HG03139 (cell line): ENCODE results near the gene MACC1.
"Not testable (repeated sequence)": the region's sequence is repeated elsewhere in the genome, so short reads cannot be mapped to it uniquely, and the experiment has no call there.

Experiments used
- ATAC-seq: cut with Tn5 transposase; IDR thresholded peaks from one replicate; pipeline ENCODE4 v1.9.1; 2021; ENCODE audit not compliant: unreplicated experiment

MACC1 gene

DNA sequence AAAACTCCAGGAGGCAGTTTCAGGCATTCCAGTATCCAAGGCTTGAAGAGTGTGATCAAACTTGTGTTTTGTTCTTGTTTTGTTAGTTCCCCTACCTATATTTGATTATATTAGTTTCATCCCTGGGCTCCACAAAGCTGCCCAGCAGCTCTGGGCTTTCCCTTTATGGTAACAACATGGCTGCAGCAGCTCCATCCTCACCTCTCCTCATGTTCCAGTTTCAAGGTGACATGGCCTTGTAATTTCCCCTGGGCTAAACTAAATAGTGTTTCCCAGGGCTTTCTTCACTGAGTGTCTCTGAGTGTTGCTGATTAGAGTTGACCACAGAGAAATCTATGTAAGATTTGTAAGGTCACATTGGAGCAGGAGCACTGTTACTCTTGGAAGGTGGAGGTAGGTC lies 83.4 kb downstream of the MACC1 start:
- no peak for ATAC-seq

DNA sequence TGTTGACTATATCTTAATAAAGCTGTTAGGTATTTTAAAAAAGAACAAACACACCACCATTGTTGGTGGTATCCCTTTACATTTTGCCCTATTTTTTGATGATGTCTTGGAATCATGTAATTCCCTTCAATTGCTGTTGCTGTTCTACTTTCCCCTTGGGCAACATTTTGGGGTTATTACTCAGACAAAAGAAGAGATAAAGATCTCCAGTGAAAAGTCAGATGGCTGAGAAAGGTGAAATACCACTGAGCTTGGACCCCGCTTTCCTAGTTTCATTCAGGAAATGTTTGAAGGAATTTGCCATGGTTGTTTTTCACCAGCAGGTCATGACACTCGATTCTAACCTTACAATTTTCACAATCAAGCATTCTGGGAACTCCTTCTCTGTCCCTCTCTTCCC lies 84.6 kb downstream of the MACC1 start:
- no peak for ATAC-seq

GRCh38 chr7:20131776-20132175 lies 85.4 kb downstream of the MACC1 start:
- ATAC-seq = no peak

DNA sequence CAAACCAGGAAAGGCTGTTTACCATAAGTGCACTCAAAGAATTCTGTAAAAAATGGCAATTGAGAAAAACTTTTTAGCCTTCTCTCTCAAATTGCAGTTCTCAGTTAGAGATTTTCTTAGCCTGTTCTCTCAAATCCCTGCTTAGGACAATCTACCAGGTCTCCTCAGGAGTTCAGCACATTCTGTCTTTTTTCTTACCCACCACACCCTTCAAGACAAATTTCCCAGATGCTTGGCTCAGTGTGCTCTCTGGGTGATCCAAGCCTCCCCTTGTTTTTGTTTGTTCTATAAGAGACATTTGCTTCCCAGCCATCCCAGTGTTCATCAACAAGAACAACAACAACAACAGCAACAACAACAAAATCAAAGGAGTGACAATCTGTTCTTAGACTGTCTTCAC lies 87.3 kb downstream of the MACC1 start:
- ATAC-seq = no peak

DNA sequence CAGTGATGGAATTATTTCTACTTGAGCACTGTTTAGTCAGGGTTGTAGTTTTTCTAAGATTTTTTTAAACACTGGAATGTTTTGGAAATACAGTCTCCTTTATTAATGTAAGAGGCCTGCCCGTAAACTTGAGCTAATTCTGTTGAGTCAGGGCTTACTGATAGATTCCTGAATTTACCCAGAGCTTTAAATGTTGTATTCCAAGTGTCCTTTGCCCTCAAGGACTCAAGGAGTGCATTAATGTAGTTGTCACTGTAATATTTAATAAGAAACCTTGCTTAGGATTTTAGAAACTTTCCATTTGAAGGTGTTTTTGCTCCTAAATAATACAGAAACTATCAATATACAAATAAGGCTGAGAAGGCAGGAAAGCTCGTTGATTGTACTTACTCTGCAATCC lies 89.2 kb downstream of the MACC1 start:
- no peak for ATAC-seq

DNA sequence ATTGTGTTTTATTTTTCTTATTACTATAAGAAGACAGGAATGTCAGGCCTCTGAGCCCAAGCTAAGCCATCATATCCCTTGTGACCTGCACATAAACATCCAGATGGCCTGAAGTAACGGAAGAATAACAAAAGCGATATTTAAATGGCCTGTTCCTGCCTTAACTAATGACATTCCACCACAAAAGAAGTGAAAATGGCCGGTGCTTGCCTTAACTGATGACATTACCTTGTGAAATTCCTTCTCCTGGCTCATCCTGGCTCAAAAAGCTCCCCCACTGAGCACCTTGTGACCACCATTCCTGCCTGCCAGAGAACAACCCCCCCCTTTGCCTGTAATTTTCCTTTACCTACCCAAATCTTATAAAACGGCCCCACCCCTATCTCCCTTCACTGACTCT lies 91.1 kb downstream of the MACC1 start:
- not testable (repeated sequence) for ATAC-seq

DNA sequence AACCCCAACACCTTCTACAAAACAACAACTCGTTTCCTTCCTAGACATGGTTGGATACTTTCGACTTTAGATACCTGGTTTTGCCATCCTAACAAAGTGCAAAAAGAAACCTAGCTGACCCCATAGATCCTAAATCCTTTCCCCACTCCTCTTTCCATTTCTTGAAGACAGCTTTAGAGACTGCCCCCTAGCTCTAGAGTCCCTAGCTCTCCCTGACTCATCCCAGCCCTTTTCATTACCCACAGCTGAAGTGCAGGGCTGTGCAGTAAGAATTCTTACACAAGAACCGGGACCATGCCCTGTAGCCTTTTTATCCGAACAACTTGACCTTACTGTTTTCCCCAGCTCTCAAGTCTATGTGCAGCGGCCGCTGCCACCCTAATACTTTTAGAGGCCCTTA lies 93.1 kb downstream of the MACC1 start:
- not testable (repeated sequence) for ATAC-seq

DNA sequence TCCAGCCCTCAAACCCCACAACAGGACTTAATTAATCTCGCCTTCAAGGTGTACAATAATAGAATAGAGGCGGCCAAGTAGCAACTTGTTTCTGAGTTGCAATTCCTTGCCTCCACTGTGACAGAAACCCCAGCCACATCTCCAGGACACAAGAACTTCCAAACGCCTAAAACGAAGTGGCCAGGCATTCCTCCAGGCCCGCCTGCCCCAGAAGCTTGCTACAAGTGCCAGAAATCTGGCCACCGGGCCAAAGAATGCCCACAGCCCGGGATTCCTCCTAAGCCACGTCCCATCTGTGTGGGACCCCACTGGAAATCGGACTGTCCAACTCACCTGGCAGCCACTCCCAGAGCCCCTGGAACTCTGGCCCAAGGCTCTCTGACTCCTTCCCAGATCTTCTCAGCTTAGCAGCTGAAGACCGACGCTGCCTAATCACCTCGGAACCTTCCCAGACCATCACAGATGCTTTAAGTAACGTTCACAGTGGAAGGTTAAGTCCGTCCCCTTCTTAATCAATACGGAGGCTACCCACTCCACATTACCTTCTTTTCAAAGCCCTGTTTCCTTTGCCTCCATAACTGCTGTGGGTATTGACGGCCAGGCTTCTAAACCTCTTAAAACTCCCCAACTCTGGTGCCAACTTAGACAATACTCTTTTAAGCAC lies 94.4 kb downstream of the MACC1 start:
- not testable (repeated sequence) for ATAC-seq

DNA sequence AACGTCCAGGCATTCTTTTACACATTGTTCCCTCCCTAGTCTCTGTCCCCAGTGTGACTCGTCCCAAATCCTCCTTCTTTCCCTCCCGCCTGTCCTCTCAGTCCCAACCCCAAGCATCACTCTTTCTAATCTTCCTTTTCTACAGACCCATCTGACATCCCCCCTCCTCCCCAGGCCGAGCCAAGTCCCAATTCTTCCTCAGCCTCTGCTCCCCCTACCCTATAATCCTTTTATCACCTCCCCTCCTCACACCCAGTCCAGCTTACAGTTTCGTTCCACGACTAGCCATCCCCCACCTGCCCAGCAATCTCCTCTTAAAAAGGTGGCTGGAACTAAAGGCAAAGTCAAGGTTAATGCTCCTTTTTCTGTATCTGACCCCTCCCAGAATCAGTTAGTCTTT lies 95.1 kb downstream of the MACC1 start:
- ATAC-seq = no peak

GRCh38 chr7:20121404-20121803 lies 95.8 kb downstream of the MACC1 start:
- no peak for ATAC-seq

GRCh38 chr7:20120611-20121168 lies 96.5 kb downstream of the MACC1 start:
- ATAC-seq = not testable (repeated sequence)

- no peak for ATAC-seq
These were observed 100.3 kb downstream of the MACC1 start for GRCh38 chr7:20116869-20117268.

DNA sequence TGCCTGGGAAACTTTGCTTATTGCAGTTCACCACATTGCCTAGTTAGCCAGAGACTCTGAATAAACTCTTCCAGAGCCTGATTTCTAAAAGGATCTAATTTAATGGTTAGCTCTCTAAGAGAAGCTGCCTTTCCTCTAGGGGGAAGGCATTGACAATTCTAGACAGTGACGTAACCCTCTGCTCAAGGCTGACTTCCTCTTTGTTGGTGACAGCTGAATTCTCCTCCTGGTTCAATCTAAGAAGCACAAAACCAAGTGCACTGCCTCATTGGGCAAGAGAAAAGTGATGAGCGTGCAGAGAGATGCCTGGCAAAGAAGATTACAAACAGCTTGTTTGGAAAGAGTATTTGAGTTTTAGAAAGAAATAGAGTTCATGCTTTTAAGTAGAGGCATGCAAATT lies 102.7 kb downstream of the MACC1 start:
- ATAC-seq = peak; percentile 92

GRCh38 chr7:20113427-20114027 lies 103.7 kb downstream of the MACC1 start:
- ATAC-seq = peak; percentile 77

- no peak for ATAC-seq
These were observed 104.5 kb downstream of the MACC1 start for GRCh38 chr7:20112696-20113095.

- no peak for ATAC-seq
These were observed 105.2 kb downstream of the MACC1 start for GRCh38 chr7:20111821-20112542.

- ATAC-seq = no peak
These were observed 109.6 kb downstream of the MACC1 start for GRCh38 chr7:20107582-20107981.

- ATAC-seq = no peak
These were observed 112.5 kb downstream of the MACC1 start for GRCh38 chr7:20104696-20105095.

GRCh38 chr7:20102982-20103381 lies 114.2 kb downstream of the MACC1 start:
- ATAC-seq = no peak

DNA sequence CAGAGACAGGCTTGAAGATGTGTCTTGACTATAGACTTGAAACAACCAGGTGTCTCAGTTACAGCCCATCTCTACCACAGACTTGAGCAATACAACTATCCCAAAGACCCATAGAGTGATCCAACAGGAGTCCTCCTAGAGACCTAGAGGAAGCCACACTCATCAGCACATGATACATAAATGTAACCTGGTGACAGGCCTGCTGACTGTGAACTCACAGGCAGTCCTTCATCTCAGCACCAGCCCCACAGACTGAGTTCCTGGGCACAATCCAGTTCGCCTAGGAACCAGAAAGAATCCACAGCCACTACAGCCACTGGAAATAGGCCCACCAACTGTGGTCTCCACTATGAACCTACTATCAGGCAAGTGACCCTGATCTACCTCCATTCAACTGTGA lies 121.3 kb downstream of the MACC1 start:
- no peak for ATAC-seq

DNA sequence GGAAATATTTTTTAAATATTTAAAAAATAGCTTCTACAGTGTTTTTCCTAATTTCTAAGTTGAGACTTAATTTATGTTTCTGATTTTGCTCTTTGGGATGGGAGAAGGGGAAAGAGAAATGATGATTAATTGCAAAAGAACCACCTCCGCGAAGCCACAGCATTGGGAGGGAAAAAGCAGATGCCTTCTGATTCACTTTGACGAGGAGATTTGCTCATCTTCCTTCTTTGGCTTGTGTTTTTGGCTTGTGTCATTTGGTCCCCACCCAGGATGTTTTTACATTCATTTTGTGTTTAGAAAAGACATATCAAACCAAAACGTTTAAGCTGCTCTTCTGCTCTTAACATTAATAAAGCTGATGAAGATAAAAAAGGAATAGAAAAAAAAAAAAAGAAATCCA lies 121.7 kb downstream of the MACC1 start:
- ATAC-seq = no peak

DNA sequence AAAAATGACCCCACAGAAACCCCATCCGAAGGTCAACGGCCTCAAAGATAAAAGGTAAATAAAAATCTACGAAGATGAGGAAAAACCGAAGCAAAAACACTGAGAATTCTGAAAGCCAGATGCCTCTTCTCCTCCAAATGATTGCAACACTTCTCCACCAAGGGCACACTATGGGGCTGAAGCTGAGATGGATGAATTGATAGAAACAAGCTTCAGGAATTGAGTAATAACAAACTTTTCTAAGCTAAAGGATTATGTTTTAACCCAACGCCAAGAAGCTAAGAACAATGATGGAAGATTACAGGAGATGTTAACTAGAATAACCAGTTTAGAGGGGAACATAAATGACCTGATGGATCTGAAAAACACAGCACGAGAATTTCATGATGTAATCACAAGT lies 127.8 kb downstream of the MACC1 start:
- ATAC-seq = no peak
